Measurements from ENCODE around the gene KMO. TPM values are rescaled to one million over a fixed set of nuclear protein-coding genes. Genes with fewer than 3 reads are reported as not detected.

Gene KMO
- total RNA-seq, 4 donors from 2014 or later: 0.28 to 22.9 (median 4.5) TPM

GRCh38 chr1:241592273-241592958 lies 60.2 kb downstream of the KMO start:
- intact Hi-C loops (cut with DNase I; ENCODE audit: low total_unique reads): no loop called here
- no peak overlapping the region for H3K27ac ChIP-seq

DNA sequence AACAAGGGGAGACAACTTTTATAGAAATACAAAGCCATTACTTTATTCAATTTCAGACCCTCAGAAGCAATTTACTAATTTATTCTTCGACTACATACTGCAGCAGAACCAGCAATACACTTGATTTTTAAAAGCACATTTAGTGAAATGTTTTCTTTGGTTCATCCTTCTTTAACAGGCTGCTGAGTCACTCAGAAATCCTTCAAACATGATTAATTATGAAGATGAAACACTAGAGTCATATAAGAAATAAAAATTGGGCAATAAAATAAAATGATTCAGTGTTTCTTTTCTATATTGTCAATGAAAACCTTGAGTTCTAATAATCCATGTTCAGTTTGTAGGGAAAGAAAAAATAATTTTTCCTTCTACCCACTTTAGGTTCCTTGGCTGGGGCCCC lies 61.0 kb downstream of the KMO start:
- Histone ChIP-seq H3K4me1 (no peaks in the 10 kb centered on the region), H3K4me3 (no peak overlapping the region), H3K9me3 (no peaks in the 10 kb centered on the region), H3K36me3 (no peaks in the 10 kb centered on the region), H3K27ac (no peak overlapping the region), H3K27me3 (no peaks in the 10 kb centered on the region)
- no peak for DNase-seq
- TF ChIP-seq, protein P1, sequence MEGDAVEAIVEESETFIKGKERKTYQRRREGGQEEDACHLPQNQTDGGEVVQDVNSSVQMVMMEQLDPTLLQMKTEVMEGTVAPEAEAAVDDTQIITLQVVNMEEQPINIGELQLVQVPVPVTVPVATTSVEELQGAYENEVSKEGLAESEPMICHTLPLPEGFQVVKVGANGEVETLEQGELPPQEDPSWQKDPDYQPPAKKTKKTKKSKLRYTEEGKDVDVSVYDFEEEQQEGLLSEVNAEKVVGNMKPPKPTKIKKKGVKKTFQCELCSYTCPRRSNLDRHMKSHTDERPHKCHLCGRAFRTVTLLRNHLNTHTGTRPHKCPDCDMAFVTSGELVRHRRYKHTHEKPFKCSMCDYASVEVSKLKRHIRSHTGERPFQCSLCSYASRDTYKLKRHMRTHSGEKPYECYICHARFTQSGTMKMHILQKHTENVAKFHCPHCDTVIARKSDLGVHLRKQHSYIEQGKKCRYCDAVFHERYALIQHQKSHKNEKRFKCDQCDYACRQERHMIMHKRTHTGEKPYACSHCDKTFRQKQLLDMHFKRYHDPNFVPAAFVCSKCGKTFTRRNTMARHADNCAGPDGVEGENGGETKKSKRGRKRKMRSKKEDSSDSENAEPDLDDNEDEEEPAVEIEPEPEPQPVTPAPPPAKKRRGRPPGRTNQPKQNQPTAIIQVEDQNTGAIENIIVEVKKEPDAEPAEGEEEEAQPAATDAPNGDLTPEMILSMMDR (IDR thresholded peaks at IDR 0.05): no peak
- TF ChIP-seq POLR2A (IDR thresholded peaks at IDR 0.05): no peak
- intact Hi-C loops (cut with DNase I; ENCODE audit: low total_unique reads): no loop called here

More at GRCh38 chr1:241592273-241592958, 60.2 kb downstream of the KMO start:
- H3K36me3 ChIP-seq: no peaks in the 10 kb centered on the region
- H3K4me3 ChIP-seq: no peak overlapping the region
- DNase-seq: no peak
- H3K27me3 ChIP-seq: no peaks in the 10 kb centered on the region
- TF ChIP-seq POLR2A (IDR thresholded peaks at IDR 0.05): no peak
- TF ChIP-seq, protein P1 (IDR thresholded peaks at IDR 0.05): no peak
- H3K9me3 ChIP-seq: no peaks in the 10 kb centered on the region
- no peaks in the 10 kb centered on the region for H3K4me1 ChIP-seq

- intact Hi-C loops (cut with DNase I; ENCODE audit: low total_unique reads): no loop called here
- Histone ChIP-seq H3K27ac (no peak overlapping the region), H3K4me3 (no peak overlapping the region), H3K4me1 (no peaks in the 10 kb centered on the region), H3K9me3 (no peaks in the 10 kb centered on the region), H3K27me3 (no peaks in the 10 kb centered on the region), H3K36me3 (no peaks in the 10 kb centered on the region)
- DNase-seq: no peak
- TF ChIP-seq, protein P1 (IDR thresholded peaks at IDR 0.05): no peak
- no peak for TF ChIP-seq POLR2A (IDR thresholded peaks at IDR 0.05)
Measured at GRCh38 chr1:241596633-241597032, 64.5 kb downstream of the KMO start.

GRCh38 chr1:241598249-241598648 lies 66.1 kb downstream of the KMO start:
- no peaks in the 10 kb centered on the region for H3K36me3 ChIP-seq
- intact Hi-C loops (cut with DNase I; ENCODE audit: low total_unique reads): no loop called here
- TF ChIP-seq, protein P1 (IDR thresholded peaks at IDR 0.05): no peak

DNA sequence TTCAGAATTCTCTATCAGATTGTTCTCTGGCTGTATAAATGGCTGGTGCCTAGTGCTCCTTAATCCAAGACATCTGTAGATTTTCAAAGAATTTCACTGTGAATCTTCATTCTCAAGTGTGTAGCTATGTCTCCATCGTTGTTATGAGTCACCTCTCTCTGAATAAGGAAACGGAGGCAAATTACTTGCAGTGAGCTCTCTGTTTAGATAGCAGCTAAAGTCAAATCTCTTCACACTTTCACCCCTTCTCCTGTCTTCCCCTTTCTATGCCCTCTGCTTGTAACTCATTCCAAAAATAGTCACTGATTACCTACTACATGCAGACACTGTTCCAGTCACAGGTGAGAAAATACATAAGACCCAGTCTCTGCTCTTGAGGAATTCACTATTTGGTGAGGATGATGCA lies 68.3 kb downstream of the KMO start:
- intact Hi-C loops (cut with DNase I; ENCODE audit: low total_unique reads): no loop called here

More at GRCh38 chr1:241598249-241598648, 66.1 kb downstream of the KMO start:
- H3K27me3 ChIP-seq: no peaks in the 10 kb centered on the region
- H3K27ac ChIP-seq: no peak overlapping the region
- H3K4me1 ChIP-seq: no peaks in the 10 kb centered on the region
- DNase-seq: no peak
- H3K4me3 ChIP-seq: no peak overlapping the region
- no peaks in the 10 kb centered on the region for H3K9me3 ChIP-seq

More for the DNA sequence above, 68.3 kb downstream of the KMO start:
- Histone ChIP-seq H3K4me1 (no peaks in the 10 kb centered on the region), H3K27ac (no peak overlapping the region), H3K4me3 (no peak overlapping the region), H3K36me3 (no peaks in the 10 kb centered on the region), H3K27me3 (no peaks in the 10 kb centered on the region), H3K9me3 (no peaks in the 10 kb centered on the region)
- TF ChIP-seq, protein P1 (IDR thresholded peaks at IDR 0.05): no peak
- no peak for TF ChIP-seq POLR2A (IDR thresholded peaks at IDR 0.05)
- no peak for DNase-seq

Data from uterus (tissue), 4 donors.